HEK293 (cell line): ENCODE results near the gene C21orf91.

Source experiments
- CTCF ChIP-seq: fragments of 450-650 bp; formaldehyde crosslinking; IDR thresholded peaks from 2 replicates; pipeline ENCODE4 v1.5.1; 2016; ENCODE audit warnings: missing biosample characterization, missing genetic modification characterization
- KLF1 ChIP-seq: fragments of 450-650 bp; formaldehyde crosslinking; IDR thresholded peaks from 2 replicates; pipeline ENCODE4 v1.5.1; 2016; ENCODE audit warnings: missing biosample characterization, missing genetic modification characterization
- PBX3 ChIP-seq: sonication (generic); formaldehyde crosslinking; IDR thresholded peaks from 2 replicates; pipeline ENCODE4 v1.8.1; 2022; ENCODE audit warnings: mild to moderate bottlenecking, moderate library complexity, missing genetic modification reagents
- PRDM10 ChIP-seq: fragments of 450-650 bp; formaldehyde crosslinking; IDR thresholded peaks from 2 replicates; pipeline ENCODE4 v1.5.1; 2016; ENCODE audit warnings: missing biosample characterization, missing genetic modification characterization
- SETDB1 ChIP-seq: IDR thresholded peaks from one replicate; pipeline ENCODE4 v1.6.1; 2017; ENCODE audit warnings: mild to moderate bottlenecking, low read length, moderate library complexity, mixed read lengths; ENCODE audit not compliant: insufficient read length
- SP2 ChIP-seq: fragments of 450-650 bp; formaldehyde crosslinking; IDR thresholded peaks from 2 replicates; pipeline ENCODE4 v1.5.1; 2016; ENCODE audit warnings: missing biosample characterization, missing genetic modification characterization
- TCF7L2 ChIP-seq: IDR thresholded peaks from 2 replicates; pipeline ENCODE4 v1.6.1; 2011; ENCODE audit warnings: low read depth, mild to moderate bottlenecking, inconsistent platforms, low read length, moderate library complexity, borderline replicate concordance
- ZNF140 ChIP-seq: fragments of 450-650 bp; formaldehyde crosslinking; IDR thresholded peaks from 2 replicates; pipeline ENCODE4 v1.5.1; 2016; ENCODE audit warnings: missing biosample characterization, missing genetic modification characterization
- ZNF175 ChIP-seq: fragments of 450-650 bp; formaldehyde crosslinking; IDR thresholded peaks from 2 replicates; pipeline ENCODE4 v1.5.1; 2016; ENCODE audit warnings: missing biosample characterization, missing genetic modification characterization
- ZNF274 ChIP-seq, 2 experiments: fragments of 200-500 bp in 1 of 2; fragments of 450-650 bp in 1 of 2; sonication (Bioruptor generic) in 1 of 2; formaldehyde crosslinking in 1 of 2; IDR thresholded peaks; 2 replicates each; pipeline versions ENCODE4 v1.5.1 to v1.6.1; 2014 to 2016; ENCODE audit warnings: borderline replicate concordance in 1 of 2, inconsistent platforms in 1 of 2, low read length in 1 of 2, missing biosample characterization in 1 of 2, missing genetic modification characterization in 1 of 2
- ZNF350 ChIP-seq: fragments of 450-650 bp; formaldehyde crosslinking; IDR thresholded peaks from 2 replicates; pipeline ENCODE4 v1.5.0; 2017; ENCODE audit warnings: missing biosample characterization, mild to moderate bottlenecking, missing genetic modification characterization
- ZNF629 ChIP-seq: fragments of 450-650 bp; formaldehyde crosslinking; IDR thresholded peaks from 2 replicates; pipeline ENCODE4 v1.5.1; 2017; ENCODE audit warnings: missing biosample characterization, missing genetic modification characterization

GRCh38 chr21:17758683-17759082 is 60.5 kb downstream of the C21orf91 start:
- no peak for TF ChIP-seq ZNF274 (IDR thresholded peaks at IDR 0.05; ENCODE audit: low read length)
- TF ChIP-seq ZNF274 (tag by site-specific recombination; IDR thresholded peaks at IDR 0.05; ENCODE audit: borderline replicate concordance): no peak
- TF ChIP-seq ZNF629 (tag by site-specific recombination): no peak
- TF ChIP-seq CTCF (tag by site-specific recombination): no peak
- TF ChIP-seq KLF1 (tag by site-specific recombination): no peak
- TF ChIP-seq ZNF350 (tag by site-specific recombination): no peak
- TF ChIP-seq ZNF140 (tag by site-specific recombination): no peak
- TF ChIP-seq ZNF175 (tag by site-specific recombination): no peak
- no peak for TF ChIP-seq TCF7L2
- TF ChIP-seq SP2: no peak
- TF ChIP-seq SETDB1: no peak
- no peak for TF ChIP-seq PBX3 (CRISPR knock-in tag)
- no peak for TF ChIP-seq PRDM10 (tag by site-specific recombination)
